Epidermal melanocyte (primary cell): ENCODE data around the gene ARL4C.

Source experiments
- DNase-seq: peaks from one replicate; pipeline ENCODE4 v3.0.0; 2011; ENCODE audit warnings: low spot score; ENCODE audit not compliant: insufficient read length

Gene ARL4C

GRCh38 chr2:234500394-234501006 lies 3.6 kb upstream of the ARL4C start:
- no peak for DNase-seq

- DNase-seq = no peak
Measured at GRCh38 chr2:234497594-234498235, 834 bp upstream of the ARL4C start.

- no peak for DNase-seq
Measured at GRCh38 chr2:234496055-234496834, 636 bp downstream of the ARL4C start.

- peak; percentile 48 for DNase-seq
Measured at GRCh38 chr2:234495251-234496054, 1.4 kb downstream of the ARL4C start.

- DNase-seq = no peak
Measured at GRCh38 chr2:234494361-234495250, 2.3 kb downstream of the ARL4C start.

- no peak for DNase-seq
Measured at GRCh38 chr2:234493796-234494195, 3.1 kb downstream of the ARL4C start.

GRCh38 chr2:234492717-234493485 lies 4.0 kb downstream of the ARL4C start:
- DNase-seq = no peak

GRCh38 chr2:234491897-234492296 lies 5.0 kb downstream of the ARL4C start:
- no peak for DNase-seq

GRCh38 chr2:234491281-234491680 lies 5.6 kb downstream of the ARL4C start:
- no peak for DNase-seq

- DNase-seq = no peak
Measured at GRCh38 chr2:234490271-234491091, 6.4 kb downstream of the ARL4C start.

- DNase-seq = no peak
Measured at GRCh38 chr2:234488913-234489451, 7.9 kb downstream of the ARL4C start.

GRCh38 chr2:234488486-234488885 lies 8.4 kb downstream of the ARL4C start:
- no peak for DNase-seq

- DNase-seq = no peak
Measured at GRCh38 chr2:234487356-234487755, 9.5 kb downstream of the ARL4C start.

GRCh38 chr2:234483568-234484251 lies 13.2 kb downstream of the ARL4C start:
- no peak for DNase-seq

- DNase-seq = no peak
Measured at GRCh38 chr2:234481301-234481700, 15.6 kb downstream of the ARL4C start.

GRCh38 chr2:234480337-234480736 lies 16.5 kb downstream of the ARL4C start:
- DNase-seq = no peak

GRCh38 chr2:234479465-234479864 lies 17.4 kb downstream of the ARL4C start:
- DNase-seq = no peak
